HEK293 (cell line): ENCODE data around the gene C17orf100.

ENCODE experiments used
- CTCF ChIA-PET: fragments of 350-600 bp; formaldehyde crosslinking; extraction: SDS; loops from one replicate; lab custom pipeline; 2021; ENCODE audit warnings: antibody characterized with exemption; lab: Yijun Ruan, JAX
- POLR2A ChIA-PET: fragments of 300-600 bp; formaldehyde crosslinking; extraction: SDS; loops from one replicate; lab custom pipeline; 2020; ENCODE audit warnings: antibody characterized with exemption, inconsistent platforms; lab: Yijun Ruan, JAX
- H3K27ac ChIP-seq: fragments of 200-500 bp; sonication (Bioruptor generic); 2 replicates; pipeline ENCODE4 v1.5.1; 2014; ENCODE audit warnings: low read depth, low read length, control low read depth, inconsistent platforms; ENCODE audit errors: extremely low read depth
- H3K36me3 ChIP-seq, 2 experiments: fragments of 200-500 bp in 1 of 2; sonication (Bioruptor generic) in 1 of 2; 1 replicate in 1 of 2; 2 replicates in 1 of 2; pipeline ENCODE4 v1.5.1; 2014 to 2017; ENCODE audit warnings: inconsistent platforms in 2 of 2, low read length in 2 of 2; ENCODE audit not compliant: control insufficient read depth in 2 of 2, insufficient read depth in 1 of 2
- H3K4me1 ChIP-seq: fragments of 200-500 bp; sonication (Bioruptor generic); 2 replicates; pipeline ENCODE4 v1.5.1; 2014; ENCODE audit warnings: mild to moderate bottlenecking, low read length, inconsistent platforms; ENCODE audit not compliant: control insufficient read depth, insufficient read depth
- H3K4me3 ChIP-seq: 2 replicates; pipeline ENCODE4 v1.5.1; 2011; ENCODE audit warnings: low read depth, mild to moderate bottlenecking, control low read depth, low read length, moderate library complexity
- H3K9me3 ChIP-seq: fragments of 200-500 bp; sonication (Bioruptor generic); 2 replicates; pipeline ENCODE4 v1.5.1; 2014; ENCODE audit warnings: low read depth, low read length, inconsistent platforms; ENCODE audit not compliant: control insufficient read depth, insufficient read depth
- AEBP2 ChIP-seq: fragments of 450-650 bp; formaldehyde crosslinking; IDR thresholded peaks from 2 replicates; pipeline ENCODE4 v1.5.1; 2016; ENCODE audit warnings: missing biosample characterization, missing genetic modification characterization, borderline replicate concordance
- IKZF3 ChIP-seq: fragments of 450-650 bp; IDR thresholded peaks from 2 replicates; pipeline ENCODE4 v1.5.0; 2018; ENCODE audit warnings: missing biosample characterization, mild to moderate bottlenecking, missing genetic modification characterization, moderate library complexity
- KLF9 ChIP-seq: fragments of 450-650 bp; formaldehyde crosslinking; IDR thresholded peaks from 2 replicates; pipeline ENCODE4 v1.5.1; 2016; ENCODE audit warnings: missing biosample characterization, missing genetic modification characterization, low read depth
- OVOL3 ChIP-seq: fragments of 450-650 bp; formaldehyde crosslinking; IDR thresholded peaks from 2 replicates; pipeline ENCODE4 v1.5.1; 2016; ENCODE audit warnings: missing biosample characterization, missing genetic modification characterization
- PRDM10 ChIP-seq: fragments of 450-650 bp; formaldehyde crosslinking; IDR thresholded peaks from 2 replicates; pipeline ENCODE4 v1.5.1; 2016; ENCODE audit warnings: missing biosample characterization, missing genetic modification characterization
- RBAK ChIP-seq: fragments of 450-650 bp; formaldehyde crosslinking; IDR thresholded peaks from 2 replicates; pipeline ENCODE4 v1.5.1; 2016; ENCODE audit warnings: missing biosample characterization, missing genetic modification characterization
- REPIN1 ChIP-seq: fragments of 450-650 bp; formaldehyde crosslinking; IDR thresholded peaks from 2 replicates; pipeline ENCODE4 v1.5.1; 2017; ENCODE audit warnings: missing biosample characterization, missing genetic modification characterization, low read depth
- TRIM28 ChIP-seq: IDR thresholded peaks from 2 replicates; pipeline ENCODE4 v1.6.1; 2011; ENCODE audit warnings: low read length, control low read depth, borderline replicate concordance
- ZBTB44 ChIP-seq: fragments of 450-650 bp; IDR thresholded peaks from 2 replicates; pipeline ENCODE4 v1.5.1; 2018; ENCODE audit warnings: missing biosample characterization, mild to moderate bottlenecking, missing genetic modification characterization
- ZEB2 ChIP-seq: fragments of 450-650 bp; formaldehyde crosslinking; IDR thresholded peaks from 2 replicates; pipeline ENCODE4 v1.5.1; 2016; ENCODE audit warnings: missing biosample characterization, missing genetic modification characterization
- ZFHX2 ChIP-seq: fragments of 450-650 bp; formaldehyde crosslinking; conservative IDR thresholded peaks from 2 replicates; pipeline ENCODE4 v1.5.1; 2016; ENCODE audit warnings: missing biosample characterization, missing genetic modification characterization
- ZNF146 ChIP-seq: fragments of 450-650 bp; formaldehyde crosslinking; IDR thresholded peaks from 2 replicates; pipeline ENCODE4 v1.5.1; 2016; ENCODE audit warnings: missing biosample characterization, missing genetic modification characterization
- ZNF16 ChIP-seq: fragments of 450-650 bp; formaldehyde crosslinking; IDR thresholded peaks from 2 replicates; pipeline ENCODE4 v1.5.1; 2016; ENCODE audit warnings: low read depth, missing biosample characterization, missing genetic modification characterization
- ZNF174 ChIP-seq: fragments of 450-650 bp; formaldehyde crosslinking; IDR thresholded peaks from 2 replicates; pipeline ENCODE4 v1.5.0; 2017; ENCODE audit warnings: missing biosample characterization, mild to moderate bottlenecking, missing genetic modification characterization
- ZNF214 ChIP-seq: fragments of 450-650 bp; formaldehyde crosslinking; IDR thresholded peaks from 2 replicates; pipeline ENCODE4 v1.5.1; 2017; ENCODE audit warnings: missing biosample characterization, mild to moderate bottlenecking, missing genetic modification characterization, borderline replicate concordance
- ZNF223 ChIP-seq: fragments of 450-650 bp; formaldehyde crosslinking; IDR thresholded peaks from 2 replicates; pipeline ENCODE4 v1.5.1; 2016; ENCODE audit warnings: missing biosample characterization, missing genetic modification characterization
- ZNF274 ChIP-seq, 2 experiments: fragments of 200-500 bp in 1 of 2; fragments of 450-650 bp in 1 of 2; sonication (Bioruptor generic) in 1 of 2; formaldehyde crosslinking in 1 of 2; IDR thresholded peaks; 2 replicates each; pipeline versions ENCODE4 v1.5.1 to v1.6.1; 2014 to 2016; ENCODE audit warnings: borderline replicate concordance in 1 of 2, inconsistent platforms in 1 of 2, low read length in 1 of 2, missing biosample characterization in 1 of 2, missing genetic modification characterization in 1 of 2
- ZNF324 ChIP-seq: fragments of 450-650 bp; formaldehyde crosslinking; IDR thresholded peaks from 2 replicates; pipeline ENCODE4 v1.5.1; 2016; ENCODE audit warnings: missing biosample characterization, missing genetic modification characterization
- ZNF473 ChIP-seq: fragments of 450-650 bp; formaldehyde crosslinking; IDR thresholded peaks from 2 replicates; pipeline ENCODE4 v1.5.1; 2017; ENCODE audit warnings: missing biosample characterization, missing genetic modification characterization
- ZNF529 ChIP-seq: fragments of 450-650 bp; formaldehyde crosslinking; IDR thresholded peaks from 2 replicates; pipeline ENCODE4 v1.5.1; 2017; ENCODE audit warnings: missing genetic modification characterization, missing biosample characterization; ENCODE audit not compliant: insufficient replicate concordance
- ZNF548 ChIP-seq: fragments of 450-650 bp; formaldehyde crosslinking; IDR thresholded peaks from 2 replicates; pipeline ENCODE4 v1.5.1; 2016; ENCODE audit warnings: missing biosample characterization, missing genetic modification characterization
- ZNF560 ChIP-seq: fragments of 450-650 bp; formaldehyde crosslinking; IDR thresholded peaks from 2 replicates; pipeline ENCODE4 v1.5.1; 2017; ENCODE audit warnings: missing biosample characterization, missing genetic modification characterization, borderline replicate concordance
- ZNF639 ChIP-seq: fragments of 450-650 bp; formaldehyde crosslinking; IDR thresholded peaks from 2 replicates; pipeline ENCODE4 v1.5.1; 2016; ENCODE audit warnings: missing biosample characterization, missing genetic modification characterization
- ZNF76 ChIP-seq: fragments of 450-650 bp; formaldehyde crosslinking; IDR thresholded peaks from 2 replicates; pipeline ENCODE4; 2016; ENCODE audit warnings: low read depth, missing biosample characterization, missing genetic modification characterization, borderline replicate concordance
- ZSCAN30 ChIP-seq: fragments of 450-650 bp; IDR thresholded peaks from 2 replicates; pipeline ENCODE4 v1.5.1; 2018; ENCODE audit warnings: missing biosample characterization, mild to moderate bottlenecking, missing genetic modification characterization, moderate library complexity
- TF ChIP-seq, protein P1 (sequence below): fragments of 450-650 bp; formaldehyde crosslinking; conservative IDR thresholded peaks from 2 replicates; pipeline ENCODE4 v1.5.1; 2016; ENCODE audit warnings: low read depth, missing biosample characterization, missing genetic modification characterization

C17orf100 gene

DNA sequence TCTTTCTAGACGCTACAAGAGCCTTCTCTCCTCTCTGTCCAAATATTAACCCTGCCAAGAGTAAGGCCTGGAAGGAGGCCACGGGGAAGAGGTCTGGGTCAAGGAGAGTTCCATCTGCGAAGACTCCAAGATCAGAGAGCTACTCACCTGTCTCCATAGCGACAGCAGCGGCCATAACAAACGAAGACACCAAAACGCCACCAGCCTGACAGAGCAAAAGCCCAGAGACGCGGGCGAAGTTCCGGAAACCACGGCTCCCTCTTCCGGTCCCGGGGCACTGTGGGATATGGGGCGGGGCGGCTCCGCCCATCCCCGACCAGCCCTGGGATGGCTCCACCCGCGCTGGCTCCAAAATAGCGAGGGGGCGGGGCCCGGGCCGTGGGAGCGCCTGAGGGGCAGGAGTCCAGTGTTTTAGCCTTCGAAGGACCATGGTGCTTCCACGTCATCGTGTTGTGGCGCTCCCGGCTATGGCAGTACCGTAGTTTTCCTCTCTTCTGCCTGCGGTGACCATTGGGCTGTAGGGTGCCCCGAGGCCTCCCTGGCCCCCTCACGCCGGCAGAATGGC, at the start of gene C17orf100, which contains the start of gene MED31 (continued):
- no peak for TF ChIP-seq ZBTB44
- no peak for TF ChIP-seq ZNF548
- 0 out of 2 replicates have a peak, but pooled peaks have one; percentile 8 for TF ChIP-seq ZSCAN30 (tag by site-specific recombination)
- no peak for TF ChIP-seq REPIN1
- TF ChIP-seq PRDM10 (tag by site-specific recombination): peak; percentile 66
- peak; percentile 97 for TF ChIP-seq KLF9 (tag by site-specific recombination)
- no peak for TF ChIP-seq RBAK (tag by site-specific recombination)
- TF ChIP-seq ZEB2: 0 out of 2 replicates have a peak, but pooled peaks have one; percentile 16
- TF ChIP-seq, protein P1, sequence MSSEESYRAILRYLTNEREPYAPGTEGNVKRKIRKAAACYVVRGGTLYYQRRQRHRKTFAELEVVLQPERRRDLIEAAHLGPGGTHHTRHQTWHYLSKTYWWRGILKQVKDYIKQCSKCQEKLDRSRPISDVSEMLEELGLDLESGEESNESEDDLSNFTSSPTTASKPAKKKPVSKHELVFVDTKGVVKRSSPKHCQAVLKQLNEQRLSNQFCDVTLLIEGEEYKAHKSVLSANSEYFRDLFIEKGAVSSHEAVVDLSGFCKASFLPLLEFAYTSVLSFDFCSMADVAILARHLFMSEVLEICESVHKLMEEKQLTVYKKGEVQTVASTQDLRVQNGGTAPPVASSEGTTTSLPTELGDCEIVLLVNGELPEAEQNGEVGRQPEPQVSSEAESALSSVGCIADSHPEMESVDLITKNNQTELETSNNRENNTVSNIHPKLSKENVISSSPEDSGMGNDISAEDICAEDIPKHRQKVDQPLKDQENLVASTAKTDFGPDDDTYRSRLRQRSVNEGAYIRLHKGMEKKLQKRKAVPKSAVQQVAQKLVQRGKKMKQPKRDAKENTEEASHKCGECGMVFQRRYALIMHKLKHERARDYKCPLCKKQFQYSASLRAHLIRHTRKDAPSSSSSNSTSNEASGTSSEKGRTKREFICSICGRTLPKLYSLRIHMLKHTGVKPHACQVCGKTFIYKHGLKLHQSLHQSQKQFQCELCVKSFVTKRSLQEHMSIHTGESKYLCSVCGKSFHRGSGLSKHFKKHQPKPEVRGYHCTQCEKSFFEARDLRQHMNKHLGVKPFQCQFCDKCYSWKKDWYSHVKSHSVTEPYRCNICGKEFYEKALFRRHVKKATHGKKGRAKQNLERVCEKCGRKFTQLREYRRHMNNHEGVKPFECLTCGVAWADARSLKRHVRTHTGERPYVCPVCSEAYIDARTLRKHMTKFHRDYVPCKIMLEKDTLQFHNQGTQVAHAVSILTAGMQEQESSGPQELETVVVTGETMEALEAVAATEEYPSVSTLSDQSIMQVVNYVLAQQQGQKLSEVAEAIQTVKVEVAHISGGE (tag by site-specific recombination): peak; percentile 84
- TF ChIP-seq ZNF473: no peak
- no peak for TF ChIP-seq ZNF223 (tag by site-specific recombination)
- TF ChIP-seq ZNF16 (tag by site-specific recombination): no peak
- peak; percentile 90 for TF ChIP-seq ZNF76

- no peak overlapping the region for H3K27ac ChIP-seq
- CTCF ChIA-PET: no interaction called here
- H3K9me3 ChIP-seq: no peaks in the 10 kb centered on the region
- H3K4me3 ChIP-seq: no peak overlapping the region
- peaks cover 45 to 93% of the 10 kb centered on the region in 2 experiments for H3K36me3 ChIP-seq
- H3K4me1 ChIP-seq: no peaks in the 10 kb centered on the region
- POLR2A ChIA-PET: no interaction called here
- TF ChIP-seq ZNF174 (tag by site-specific recombination) (no peak), ZNF639 (no peak), ZNF529 (no peak), ZFHX2 (tag by site-specific recombination) (no peak), AEBP2 (tag by site-specific recombination) (no peak), REPIN1 (no peak), ZNF274 (IDR thresholded peaks at IDR 0.05; ENCODE audit: low read length) (no peak), ZNF274 (tag by site-specific recombination; IDR thresholded peaks at IDR 0.05; ENCODE audit: borderline replicate concordance) (no peak), ZNF214 (tag by site-specific recombination) (no peak), ZNF324 (tag by site-specific recombination) (no peak), TRIM28 (no peak), OVOL3 (tag by site-specific recombination) (no peak), IKZF3 (tag by site-specific recombination) (no peak), ZNF146 (tag by site-specific recombination) (no peak), ZNF560 (tag by site-specific recombination) (no peak)
Measured at GRCh38 chr17:6602141-6602540, 49.4 kb upstream of the C17orf100 start.
